WERI-Rb-1 (cell line): ENCODE results near the gene TTC24.

ENCODE experiments used
- DNase-seq: peaks from one replicate; pipeline ENCODE4 v3.0.0-alpha.2; 2020
- H3K27ac ChIP-seq: fragments of 250-450 bp; sonication (Bioruptor Pico); 2 replicates; pipeline ENCODE4 v1.5.1; 2020; ENCODE audit warnings: mild to moderate bottlenecking, moderate library complexity
- H3K27me3 ChIP-seq: fragments of 250-450 bp; sonication (Bioruptor Pico); 2 replicates; pipeline ENCODE4 v1.5.1; 2021; ENCODE audit warnings: mild to moderate bottlenecking, low read depth, moderate library complexity; ENCODE audit not compliant: insufficient read depth, severe bottlenecking
- H3K36me3 ChIP-seq: fragments of 250-450 bp; sonication (Bioruptor Pico); 2 replicates; pipeline ENCODE4 v1.5.1; 2020; ENCODE audit warnings: mild to moderate bottlenecking, moderate library complexity
- H3K4me3 ChIP-seq: 2 replicates; pipeline ENCODE4 v1.5.1; 2011; ENCODE audit warnings: low read depth, mild to moderate bottlenecking, control low read depth, low read length
- H3K9me3 ChIP-seq: fragments of 250-450 bp; sonication (Bioruptor Pico); 2 replicates; pipeline ENCODE4 v1.5.1; 2021; ENCODE audit warnings: mild to moderate bottlenecking, moderate library complexity; ENCODE audit not compliant: severe bottlenecking
- CTCF ChIP-seq: IDR thresholded peaks from 2 replicates; pipeline ENCODE4 v1.5.1; 2011; ENCODE audit warnings: low read depth, mild to moderate bottlenecking, control low read depth, inconsistent platforms, low read length

The TTC24 gene

GRCh38 chr1:156632355-156632754 is 52.8 kb downstream of the TTC24 start:
- no peak for DNase-seq
- no peaks in the 10 kb centered on the region for H3K27me3 ChIP-seq
- no peaks in the 10 kb centered on the region for H3K9me3 ChIP-seq
- no peak for TF ChIP-seq CTCF
- H3K4me3 ChIP-seq = no peak overlapping the region
- H3K27ac ChIP-seq = no peak overlapping the region
- H3K36me3 ChIP-seq = no peaks in the 10 kb centered on the region
